ENCODE measurements around the gene PDK4.
"Not testable (repeated sequence)": the region's sequence is repeated elsewhere in the genome, so short reads cannot be mapped to it uniquely, and the experiment has no call there.

Gene PDK4

GRCh38 chr7:95604811-95605210, 8.5 kb upstream of the PDK4 start:
- DNase-seq (ENCODE audit: low read depth in 2 of 2) = not testable (repeated sequence)

GRCh38 chr7:95604397-95604796, 8.1 kb upstream of the PDK4 start:
- not testable (repeated sequence) for DNase-seq (ENCODE audit: low read depth in 2 of 2)

GRCh38 chr7:95602421-95602820, 6.1 kb upstream of the PDK4 start:
- no peak for DNase-seq (ENCODE audit: low read depth in 2 of 2)

GRCh38 chr7:95601316-95601715, 5.0 kb upstream of the PDK4 start:
- no peak for DNase-seq (ENCODE audit: low read depth in 2 of 2)

GRCh38 chr7:95599069-95599468, 2.8 kb upstream of the PDK4 start:
- no peak for DNase-seq (ENCODE audit: low read depth in 2 of 2)

GRCh38 chr7:95598511-95598910, 2.2 kb upstream of the PDK4 start:
- DNase-seq (ENCODE audit: low read depth in 2 of 2) = no peak

- no peak for DNase-seq (ENCODE audit: low read depth in 2 of 2)
Observed at GRCh38 chr7:95595746-95596197, 544 bp downstream of the PDK4 start.

- DNase-seq (ENCODE audit: low read depth in 2 of 2) = no peak
Observed at GRCh38 chr7:95594185-95594584, 2.1 kb downstream of the PDK4 start.

- DNase-seq (ENCODE audit: low read depth in 2 of 2) = no peak
Observed at GRCh38 chr7:95593343-95593742, 3.0 kb downstream of the PDK4 start.

GRCh38 chr7:95592570-95592969, 3.7 kb downstream of the PDK4 start:
- DNase-seq (ENCODE audit: low read depth in 2 of 2) = no peak

GRCh38 chr7:95590387-95591248, 5.7 kb downstream of the PDK4 start:
- DNase-seq (ENCODE audit: low read depth in 2 of 2) = no peak

GRCh38 chr7:95589766-95590165, 6.5 kb downstream of the PDK4 start:
- DNase-seq (ENCODE audit: low read depth in 2 of 2) = no peak

- DNase-seq (ENCODE audit: low read depth in 2 of 2) = no peak
Observed at GRCh38 chr7:95589031-95589430, 7.3 kb downstream of the PDK4 start.

GRCh38 chr7:95586951-95587301, 9.4 kb downstream of the PDK4 start:
- DNase-seq (ENCODE audit: low read depth in 2 of 2) = no peak

GRCh38 chr7:95585426-95585789, 10.9 kb downstream of the PDK4 start:
- DNase-seq (ENCODE audit: low read depth in 2 of 2) = no peak

GRCh38 chr7:95584769-95585425, 11.4 kb downstream of the PDK4 start:
- DNase-seq (ENCODE audit: low read depth in 2 of 2) = no peak

- no peak for DNase-seq (ENCODE audit: low read depth in 2 of 2)
Observed at GRCh38 chr7:95583834-95584621, 12.3 kb downstream of the PDK4 start.

GRCh38 chr7:95582578-95583293, 13.6 kb downstream of the PDK4 start:
- no peak for DNase-seq (ENCODE audit: low read depth in 2 of 2)

- DNase-seq (ENCODE audit: low read depth in 2 of 2) = no peak
Observed at GRCh38 chr7:95581467-95581866, 14.8 kb downstream of the PDK4 start.

- no peak for DNase-seq (ENCODE audit: low read depth in 2 of 2)
Observed at GRCh38 chr7:95579318-95579717, 17.0 kb downstream of the PDK4 start.

- DNase-seq (ENCODE audit: low read depth in 2 of 2) = no peak
Observed at GRCh38 chr7:95578299-95578855, 17.9 kb downstream of the PDK4 start.

GRCh38 chr7:95577137-95577536, 19.2 kb downstream of the PDK4 start:
- DNase-seq (ENCODE audit: low read depth in 2 of 2) = no peak
